ENCODE data around the gene ATP1A2.

Gene ATP1A2

GRCh38 chr1:160080381-160081100 is 35.0 kb upstream of the ATP1A2 start:
- H3K36me3 ChIP-seq (ENCODE audit: control insufficient read depth, low read length): no peaks in the 10 kb centered on the region
- TF ChIP-seq CTCF (IDR thresholded peaks at IDR 0.05; ENCODE audit: low read depth, low read length, poor library complexity, severe bottlenecking) (no peak), EZH2phosphoT487 (IDR thresholded peaks at IDR 0.05; ENCODE audit: borderline replicate concordance, low read length) (no peak)
- no peak overlapping the region for H3K4me3 ChIP-seq (ENCODE audit: low read length)
- no peak overlapping the region for H3K4me2 ChIP-seq (ENCODE audit: low read length)
- 0 out of 2 replicates have a peak, but pooled peaks cover 5% of the 10 kb centered on the region for H3K4me1 ChIP-seq (ENCODE audit: control insufficient read depth, low read length)
- no peak overlapping the region for H3K27ac ChIP-seq (ENCODE audit: low read depth, low read length)
- no peaks in the 10 kb centered on the region for H3K79me2 ChIP-seq (ENCODE audit: control insufficient read depth, low read length)
- no peaks in the 10 kb centered on the region for H3K9me3 ChIP-seq (ENCODE audit: control insufficient read depth, insufficient read depth, low read length)
- H3F3A ChIP-seq (ENCODE audit: control insufficient read depth, insufficient read depth): 0 out of 2 replicates have a peak, but pooled peaks cover 6% of the 10 kb centered on the region
- H4K20me1 ChIP-seq (ENCODE audit: control insufficient read depth, insufficient read depth, low read depth, low read length): no peaks in the 10 kb centered on the region
- peaks cover 21% of the 10 kb centered on the region for H3K27me3 ChIP-seq (ENCODE audit: control insufficient read depth, low read length)
- H3K9me2 ChIP-seq (replicated peaks; ENCODE audit: control insufficient read depth, low read length): no peaks in the 10 kb centered on the region

GRCh38 chr1:160081261-160081936 is 34.2 kb upstream of the ATP1A2 start, which contains the start of gene KCNJ9:
KCNJ9 (plus strand) TSS chr1:160081538; CDS start chr1:160084031, 2,493 bp downstream.
- H3K4me1 ChIP-seq (ENCODE audit: control insufficient read depth, low read length): 0 out of 2 replicates have a peak, but pooled peaks cover 5% of the 10 kb centered on the region
- no peaks in the 10 kb centered on the region for H3K79me2 ChIP-seq (ENCODE audit: control insufficient read depth, low read length)
- H3K9me3 ChIP-seq (ENCODE audit: control insufficient read depth, insufficient read depth, low read length): no peaks in the 10 kb centered on the region
- no peaks in the 10 kb centered on the region for H3K36me3 ChIP-seq (ENCODE audit: control insufficient read depth, low read length)
- no peaks in the 10 kb centered on the region for H3K9me2 ChIP-seq (replicated peaks; ENCODE audit: control insufficient read depth, low read length)
- no peak within 1 kb of the TSS for H3K4me3 ChIP-seq (ENCODE audit: low read length)
- H3F3A ChIP-seq (ENCODE audit: control insufficient read depth, insufficient read depth): 0 out of 2 replicates have a peak, but pooled peaks cover 6% of the 10 kb centered on the region
- no peak within 1 kb of the TSS for H3K4me2 ChIP-seq (ENCODE audit: low read length)
- no peaks in the 10 kb centered on the region for H4K20me1 ChIP-seq (ENCODE audit: control insufficient read depth, insufficient read depth, low read depth, low read length)
- no peak within 1 kb of the TSS for H3K27ac ChIP-seq (ENCODE audit: low read depth, low read length)
- no peak for TF ChIP-seq EZH2phosphoT487 (IDR thresholded peaks at IDR 0.05; ENCODE audit: borderline replicate concordance, low read length)
- TF ChIP-seq CTCF (IDR thresholded peaks at IDR 0.05; ENCODE audit: low read depth, low read length, poor library complexity, severe bottlenecking): no peak
- H3K27me3 ChIP-seq (ENCODE audit: control insufficient read depth, low read length): peaks cover 21% of the 10 kb centered on the region

GRCh38 chr1:160082487-160082886 is 33.1 kb upstream of the ATP1A2 start:
- TF ChIP-seq EZH2phosphoT487 (IDR thresholded peaks at IDR 0.05; ENCODE audit: borderline replicate concordance, low read length) (no peak), CTCF (IDR thresholded peaks at IDR 0.05; ENCODE audit: low read depth, low read length, poor library complexity, severe bottlenecking) (no peak)
- no peak overlapping the region for H3K4me3 ChIP-seq (ENCODE audit: low read length)
- 0 out of 2 replicates have a peak, but pooled peaks cover 1% of the 10 kb centered on the region for H3K4me1 ChIP-seq (ENCODE audit: control insufficient read depth, low read length)
- H4K20me1 ChIP-seq (ENCODE audit: control insufficient read depth, insufficient read depth, low read depth, low read length): no peaks in the 10 kb centered on the region
- H3K27me3 ChIP-seq (ENCODE audit: control insufficient read depth, low read length): peaks cover 21% of the 10 kb centered on the region
- H3K36me3 ChIP-seq (ENCODE audit: control insufficient read depth, low read length): no peaks in the 10 kb centered on the region
- H3K9me3 ChIP-seq (ENCODE audit: control insufficient read depth, insufficient read depth, low read length): no peaks in the 10 kb centered on the region
- H3K27ac ChIP-seq (ENCODE audit: low read depth, low read length): no peak overlapping the region
- 0 out of 2 replicates have a peak, but pooled peaks cover 8% of the 10 kb centered on the region for H3F3A ChIP-seq (ENCODE audit: control insufficient read depth, insufficient read depth)
- H3K9me2 ChIP-seq (replicated peaks; ENCODE audit: control insufficient read depth, low read length): no peaks in the 10 kb centered on the region
- H3K79me2 ChIP-seq (ENCODE audit: control insufficient read depth, low read length): no peaks in the 10 kb centered on the region
- H3K4me2 ChIP-seq (ENCODE audit: low read length): no peak overlapping the region
